ENCODE results near the gene STARD13. TPM values are rescaled to one million over a fixed set of nuclear protein-coding genes. Genes with fewer than 3 reads are reported as not detected.

STARD13 gene, protein sequence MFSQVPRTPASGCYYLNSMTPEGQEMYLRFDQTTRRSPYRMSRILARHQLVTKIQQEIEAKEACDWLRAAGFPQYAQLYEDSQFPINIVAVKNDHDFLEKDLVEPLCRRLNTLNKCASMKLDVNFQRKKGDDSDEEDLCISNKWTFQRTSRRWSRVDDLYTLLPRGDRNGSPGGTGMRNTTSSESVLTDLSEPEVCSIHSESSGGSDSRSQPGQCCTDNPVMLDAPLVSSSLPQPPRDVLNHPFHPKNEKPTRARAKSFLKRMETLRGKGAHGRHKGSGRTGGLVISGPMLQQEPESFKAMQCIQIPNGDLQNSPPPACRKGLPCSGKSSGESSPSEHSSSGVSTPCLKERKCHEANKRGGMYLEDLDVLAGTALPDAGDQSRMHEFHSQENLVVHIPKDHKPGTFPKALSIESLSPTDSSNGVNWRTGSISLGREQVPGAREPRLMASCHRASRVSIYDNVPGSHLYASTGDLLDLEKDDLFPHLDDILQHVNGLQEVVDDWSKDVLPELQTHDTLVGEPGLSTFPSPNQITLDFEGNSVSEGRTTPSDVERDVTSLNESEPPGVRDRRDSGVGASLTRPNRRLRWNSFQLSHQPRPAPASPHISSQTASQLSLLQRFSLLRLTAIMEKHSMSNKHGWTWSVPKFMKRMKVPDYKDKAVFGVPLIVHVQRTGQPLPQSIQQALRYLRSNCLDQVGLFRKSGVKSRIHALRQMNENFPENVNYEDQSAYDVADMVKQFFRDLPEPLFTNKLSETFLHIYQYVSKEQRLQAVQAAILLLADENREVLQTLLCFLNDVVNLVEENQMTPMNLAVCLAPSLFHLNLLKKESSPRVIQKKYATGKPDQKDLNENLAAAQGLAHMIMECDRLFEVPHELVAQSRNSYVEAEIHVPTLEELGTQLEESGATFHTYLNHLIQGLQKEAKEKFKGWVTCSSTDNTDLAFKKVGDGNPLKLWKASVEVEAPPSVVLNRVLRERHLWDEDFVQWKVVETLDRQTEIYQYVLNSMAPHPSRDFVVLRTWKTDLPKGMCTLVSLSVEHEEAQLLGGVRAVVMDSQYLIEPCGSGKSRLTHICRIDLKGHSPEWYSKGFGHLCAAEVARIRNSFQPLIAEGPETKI
- total RNA-seq (2022) = 8.6 and 11.3 TPM in 2 replicates
- Bru-seq, nascent RNA = percentile 62 among the genes with signal in this experiment
- BruChase-seq, experiment 1, labeled RNA remaining after a 6-hour chase = percentile 54 among the genes with signal in this experiment
- percentile 56 among the genes with signal in this experiment for BruChase-seq, experiment 2, labeled RNA remaining after a 2-hour chase
- long read RNA-seq, partial matches to known transcripts = 0 of 1 reads
- long read RNA-seq, other reads (novel, unspliced or antisense) = 1 of 1 reads

DNA sequence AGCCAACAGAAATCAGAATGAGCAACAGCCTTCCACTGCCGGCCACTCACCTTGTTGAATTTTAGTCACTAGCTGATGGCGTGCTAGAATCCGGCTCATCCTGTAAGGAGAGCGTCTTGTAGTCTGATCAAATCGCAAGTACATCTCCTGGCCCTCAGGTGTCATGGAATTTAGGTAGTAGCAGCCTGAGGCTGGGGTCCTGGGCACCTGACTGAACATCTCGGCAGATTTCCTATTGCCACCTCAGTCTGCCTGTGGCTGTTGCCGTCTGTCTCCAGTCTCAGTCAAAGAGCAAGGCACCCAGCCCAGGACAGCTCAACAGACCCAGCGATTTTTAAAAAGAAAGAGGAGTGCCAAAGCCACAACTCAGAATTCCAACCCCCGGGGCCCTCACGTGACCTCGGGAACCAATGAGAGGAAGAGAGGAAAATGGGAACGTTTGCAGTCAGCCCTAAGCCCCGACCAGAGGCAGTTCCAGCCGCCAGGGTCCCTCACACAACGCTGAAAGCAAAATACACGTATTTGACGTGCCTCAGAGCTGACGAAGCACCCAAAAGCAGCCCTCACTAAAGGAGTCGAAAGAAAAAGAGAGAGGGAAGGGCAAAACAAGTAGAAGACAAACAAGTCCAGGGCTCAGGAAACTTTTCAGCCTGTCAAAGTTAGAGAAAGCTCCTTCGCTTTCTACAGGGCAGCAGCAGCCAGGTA is at the start of gene STARD13:
Gene STARD13 (minus strand): TSS at position 336 of the 705 bp plus-strand sequence. CDS start 117 bp downstream, at position 219.
- TF ChIP-seq, protein P1, sequence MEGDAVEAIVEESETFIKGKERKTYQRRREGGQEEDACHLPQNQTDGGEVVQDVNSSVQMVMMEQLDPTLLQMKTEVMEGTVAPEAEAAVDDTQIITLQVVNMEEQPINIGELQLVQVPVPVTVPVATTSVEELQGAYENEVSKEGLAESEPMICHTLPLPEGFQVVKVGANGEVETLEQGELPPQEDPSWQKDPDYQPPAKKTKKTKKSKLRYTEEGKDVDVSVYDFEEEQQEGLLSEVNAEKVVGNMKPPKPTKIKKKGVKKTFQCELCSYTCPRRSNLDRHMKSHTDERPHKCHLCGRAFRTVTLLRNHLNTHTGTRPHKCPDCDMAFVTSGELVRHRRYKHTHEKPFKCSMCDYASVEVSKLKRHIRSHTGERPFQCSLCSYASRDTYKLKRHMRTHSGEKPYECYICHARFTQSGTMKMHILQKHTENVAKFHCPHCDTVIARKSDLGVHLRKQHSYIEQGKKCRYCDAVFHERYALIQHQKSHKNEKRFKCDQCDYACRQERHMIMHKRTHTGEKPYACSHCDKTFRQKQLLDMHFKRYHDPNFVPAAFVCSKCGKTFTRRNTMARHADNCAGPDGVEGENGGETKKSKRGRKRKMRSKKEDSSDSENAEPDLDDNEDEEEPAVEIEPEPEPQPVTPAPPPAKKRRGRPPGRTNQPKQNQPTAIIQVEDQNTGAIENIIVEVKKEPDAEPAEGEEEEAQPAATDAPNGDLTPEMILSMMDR (IDR thresholded peaks at IDR 0.05; ENCODE audit: unreplicated experiment) = no peak
- BruUV-seq (replicated peaks) = no TSS peak
- peaks cover 37% of the 10 kb centered on the region for H3K4me1 Mint-ChIP-seq (ENCODE audit: low read depth, unreplicated experiment)
- no peaks in the 10 kb centered on the region for H3K27me3 Mint-ChIP-seq (ENCODE audit: unreplicated experiment)
- H3K27ac Mint-ChIP-seq (ENCODE audit: unreplicated experiment) = peak within 1 kb of the TSS; percentile 95
- H3K36me3 Mint-ChIP-seq (ENCODE audit: insufficient read depth, unreplicated experiment) = peaks cover 20% of the 10 kb centered on the region
- CTCF ChIA-PET = interaction anchor here (0.7 to 1.4 kb wide), 3 partner anchors 19 to 257 kb away, joined by 3 to 6 read pairs (median 5); no protein-coding TSS in a partner anchor
- intact Hi-C loops (cut with micrococcal nuclease; ENCODE audit: unreplicated experiment) = loop anchor here (2.0 to 10.0 kb wide), 2 partner anchors 51 to 159 kb away; no protein-coding TSS in a partner anchor
- DNase-seq = peak; percentile 88
- H3K9me3 Mint-ChIP-seq (ENCODE audit: low read depth, unreplicated experiment) = no peaks in the 10 kb centered on the region
- peak within 1 kb of the TSS; percentile 83 for H3K4me3 Mint-ChIP-seq (ENCODE audit: low read depth, unreplicated experiment)

DNA sequence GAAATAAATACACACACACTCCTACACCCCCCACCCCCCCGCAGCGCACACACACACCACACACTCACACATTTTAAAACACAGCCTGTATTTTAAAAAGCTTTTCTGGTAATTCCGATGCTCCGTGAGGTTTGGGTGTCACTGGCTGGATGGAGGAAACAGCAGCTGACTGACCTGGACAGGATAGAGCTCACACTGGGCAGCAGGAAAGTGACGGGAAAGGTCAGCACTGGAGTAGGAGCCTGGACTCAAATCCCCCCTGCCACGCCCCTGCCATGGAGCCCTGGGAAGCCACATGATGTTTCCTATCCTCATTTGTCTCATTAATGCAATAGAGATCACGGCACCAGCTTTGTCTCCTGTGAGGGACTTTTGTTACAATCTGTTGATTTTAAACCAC is 49.3 kb upstream of the STARD13 start:
- H3K4me3 Mint-ChIP-seq (ENCODE audit: low read depth, unreplicated experiment) = no peak overlapping the region
- H3K27me3 Mint-ChIP-seq (ENCODE audit: unreplicated experiment) = no peaks in the 10 kb centered on the region
- no TSS peak for BruUV-seq (replicated peaks)
- CTCF ChIA-PET = no interaction called here
- H3K27ac Mint-ChIP-seq (ENCODE audit: unreplicated experiment) = no peak overlapping the region
- no peaks in the 10 kb centered on the region for H3K4me1 Mint-ChIP-seq (ENCODE audit: low read depth, unreplicated experiment)
- no peaks in the 10 kb centered on the region for H3K36me3 Mint-ChIP-seq (ENCODE audit: insufficient read depth, unreplicated experiment)
- TF ChIP-seq, protein P1 (IDR thresholded peaks at IDR 0.05; ENCODE audit: unreplicated experiment) = no peak
- DNase-seq = no peak
- H3K9me3 Mint-ChIP-seq (ENCODE audit: low read depth, unreplicated experiment) = no peaks in the 10 kb centered on the region
- intact Hi-C loops (cut with micrococcal nuclease; ENCODE audit: unreplicated experiment) = no loop called here

DNA sequence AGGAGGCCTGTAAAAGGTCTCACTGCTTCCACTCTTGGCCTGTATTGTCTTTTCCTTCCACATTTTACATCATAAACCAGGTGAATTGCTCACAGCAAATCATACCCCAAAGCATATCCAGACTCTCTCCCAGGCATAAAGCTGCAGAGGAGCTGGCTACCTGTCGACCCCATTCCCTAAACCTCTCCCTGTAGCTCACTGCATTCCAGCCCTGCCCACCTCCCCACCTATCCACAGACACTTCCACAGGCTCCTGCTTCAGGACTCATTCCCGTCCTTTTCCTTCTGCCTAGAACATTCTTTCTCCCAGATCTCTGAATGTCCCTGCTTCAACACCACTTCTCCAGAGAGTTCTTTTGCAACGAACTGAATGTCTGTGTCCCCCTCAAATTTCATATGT is 46.4 kb upstream of the STARD13 start:
- H3K4me1 Mint-ChIP-seq (ENCODE audit: low read depth, unreplicated experiment) = no peaks in the 10 kb centered on the region
- BruUV-seq (replicated peaks) = no TSS peak

More for the DNA sequence above, 46.4 kb upstream of the STARD13 start:
- TF ChIP-seq, protein P1 (IDR thresholded peaks at IDR 0.05; ENCODE audit: unreplicated experiment) = no peak
- Mint-ChIP-seq H3K27me3 (ENCODE audit: unreplicated experiment) (no peaks in the 10 kb centered on the region), H3K36me3 (ENCODE audit: insufficient read depth, unreplicated experiment) (no peaks in the 10 kb centered on the region), H3K9me3 (ENCODE audit: low read depth, unreplicated experiment) (no peaks in the 10 kb centered on the region), H3K27ac (ENCODE audit: unreplicated experiment) (no peak overlapping the region), H3K4me3 (ENCODE audit: low read depth, unreplicated experiment) (no peak overlapping the region)
- DNase-seq = no peak
- CTCF ChIA-PET = no interaction called here
- intact Hi-C loops (cut with micrococcal nuclease; ENCODE audit: unreplicated experiment) = no loop called here

Data from Calu3 (cell line).